HepG2 (cell line): ENCODE results near the gene PHLDB1. TPM values are rescaled to one million over a fixed set of nuclear protein-coding genes. Genes with fewer than 3 reads are reported as not detected.

Source experiments
- ATAC-seq: fragments of 200-7000 bp; cut with Tn5 transposase; 3 replicates; pipeline ENCODE4 v1.9.1; 2020; ENCODE audit warnings: mild to moderate bottlenecking, moderate library complexity
- BruUV-seq: library from RNA; stranded (reverse); fragments of 400-500 nt; replicated peaks from 2 replicates; lab custom pipeline; 2021; lab: Mats Ljungman, UMichigan
- CTCF ChIA-PET: fragments of 300-600 bp; formaldehyde crosslinking; extraction: SDS; loops from one replicate; lab custom pipeline; 2021; ENCODE audit warnings: low total read pairs, inconsistent platforms, low intra/inter-chr PET ratio; lab: Yijun Ruan, JAX
- POLR2A ChIA-PET: fragments of 350-600 bp; sonication (Branson Sonifier 250); formaldehyde crosslinking; loops from one replicate; lab custom pipeline; 2020; ENCODE audit warnings: antibody characterized with exemption, inconsistent platforms; lab: Yijun Ruan, JAX
- DNase-seq: peaks from one replicate; pipeline ENCODE4 v3.0.0-alpha.2; 2015; ENCODE audit warnings: low spot score
- FAIRE-seq: peaks from 3 replicates; lab custom pipeline; 2011; peaks lifted over from hg19 to GRCh38; lab: Jason Lieb, UNC
- H2AFZ ChIP-seq: one replicate; pipeline ENCODE4 v1.6.1; 2011; ENCODE audit warnings: low read length, inconsistent platforms
- H3K27ac ChIP-seq: fragments of 300-600 bp; 3 replicates; pipeline ENCODE4 v1.8.0; 2011; ENCODE audit warnings: mixed run types, mild to moderate bottlenecking, mixed read lengths, low read length, inconsistent platforms; ENCODE audit not compliant: insufficient read depth; ENCODE audit errors: extremely low read length
- H3K27me3 ChIP-seq, 2 experiments: fragments of 200-600 bp in 1 of 2; 2 replicates in 1 of 2; 3 replicates in 1 of 2; pipeline versions ENCODE4 v1.6.0 to v1.8.0; 2011; ENCODE audit warnings: low read length in 2 of 2, mild to moderate bottlenecking in 2 of 2, moderate library complexity in 2 of 2, inconsistent platforms in 1 of 2; ENCODE audit not compliant: insufficient read depth in 2 of 2, control insufficient read depth in 1 of 2
- H3K36me3 ChIP-seq, 2 experiments: fragments of 200-600 bp in 1 of 2; replicated peaks in 1 of 2; 2 replicates in 1 of 2; 3 replicates in 1 of 2; pipeline versions ENCODE4 v1.5.1 to v1.8.0; 2011; ENCODE audit warnings: low read length in 2 of 2, inconsistent platforms in 1 of 2; ENCODE audit not compliant: insufficient read depth in 2 of 2, control insufficient read depth in 1 of 2
- H3K4me1 ChIP-seq: 2 replicates; pipeline ENCODE4 v1.5.1; 2012; ENCODE audit warnings: low read length, inconsistent platforms; ENCODE audit not compliant: insufficient read depth
- H3K4me2 ChIP-seq: 2 replicates; pipeline ENCODE4 v1.6.0; 2011; ENCODE audit warnings: low read depth, low read length, inconsistent platforms
- H3K4me3 ChIP-seq, 3 experiments: fragments of 200-600 bp in 1 of 3; sonication (generic), shearing (Covaris generic) in 1 of 3; replicated peaks in 1 of 3; 2 replicates each; pipeline ENCODE4 v1.5.1; 2011 to 2016; ENCODE audit warnings: low read length in 3 of 3, inconsistent platforms in 2 of 3, low read depth in 2 of 3, mild to moderate bottlenecking in 2 of 3, control low read depth in 1 of 3, mixed read lengths in 1 of 3; ENCODE audit not compliant: insufficient read depth in 1 of 3
- H3K79me2 ChIP-seq: one replicate; pipeline ENCODE4 v1.6.1; 2011; ENCODE audit warnings: low read length, inconsistent platforms; ENCODE audit not compliant: insufficient read depth
- H3K9ac ChIP-seq: 2 replicates; pipeline ENCODE4 v1.6.0; 2011; ENCODE audit warnings: mild to moderate bottlenecking, low read depth, low read length, inconsistent platforms; ENCODE audit not compliant: insufficient read depth
- H3K9me3 ChIP-seq: 2 replicates; pipeline ENCODE4 v1.5.1; 2012; ENCODE audit warnings: mild to moderate bottlenecking, low read length
- H4K20me1 ChIP-seq: 2 replicates; pipeline ENCODE4 v1.6.0; 2011; ENCODE audit warnings: inconsistent platforms, mild to moderate bottlenecking, low read length, moderate library complexity; ENCODE audit not compliant: insufficient read depth
- BCLAF1 ChIP-seq: fragments of 450-650 bp; IDR thresholded peaks from 2 replicates; pipeline ENCODE4 v1.6.1; 2017; ENCODE audit warnings: mild to moderate bottlenecking
- CSRNP2 ChIP-seq: sonication (generic); formaldehyde crosslinking; conservative IDR thresholded peaks from 2 replicates; pipeline ENCODE4 v1.8.0; 2022; ENCODE audit warnings: low read depth, missing genetic modification reagents
- ZBTB14 ChIP-seq: sonication (generic); formaldehyde crosslinking; IDR thresholded peaks from 2 replicates; pipeline ENCODE4 v1.4.0; 2020; ENCODE audit warnings: missing genetic modification reagents
- ZFP1 ChIP-seq: IDR thresholded peaks from 2 replicates; pipeline ENCODE4 v1.6.1; 2016
- WGBS: methylation state at CpG from one replicate; pipeline ENCODE4 v1.1.6; 2017; ENCODE audit warnings: low lambda C conversion rate; 5-methylcytosine and 5-hydroxymethylcytosine counted together
- in situ Hi-C: cut with HindIII; loops from 2 replicates; pipeline ENCODE4 v1.10.0; 2017; ENCODE audit warnings: low pct_unique_long_range_greater_than_20kb; ENCODE audit not compliant: extremely low pct_ligation_motif_present
- intact Hi-C: fragments of 100-400 bp; cut with micrococcal nuclease; formaldehyde crosslinking; loops from one replicate; pipeline ENCODE4 v1.10.0; 2022; ENCODE audit not compliant: unreplicated experiment
- polyA plus RNA-seq, 8 experiments: library from polyadenylated mRNA; depleted of rRNA in 3 of 8; stranded (reverse) in 7 of 8; unstranded in 1 of 8; fragments of >200 nt; fragmentation: Illumina TruSeq in 4 of 8; extraction: Trizol in 4 of 8; gene quantifications; 2 replicates each; pipeline versions ENCODE4 v1.2.1 to v1.2.3, GENCODE V29; 2011 to 2016; ENCODE audit warnings: low read depth in 4 of 8, missing spikeins in 1 of 8, mixed read lengths in 1 of 8; ENCODE audit not compliant: insufficient read depth in 1 of 8
- total RNA-seq, 5 experiments: library from RNA; depleted of rRNA; stranded (reverse); fragments of >200 nt; fragmentation: Illumina TruSeq; extraction: Trizol; gene quantifications; 2 replicates each; pipeline ENCODE4 v1.2.3, GENCODE V29; 2016; ENCODE audit warnings: low read depth in 1 of 5

The PHLDB1 gene
- total and polyA plus RNA-seq, 2 of the 13 experiments (the other 11 are each of a cell fraction or from before 2014, with no cell fraction given) = 13.8 to 14.2 TPM

GRCh38 chr11:118641397-118642019 is 34.1 kb downstream of the PHLDB1 start:
- ATAC-seq = no peak
- Histone ChIP-seq H3K27me3 (no peaks in the 10 kb centered on the region), H2AFZ (no peak overlapping the region), H3K9ac (no peak overlapping the region), H3K4me3 (no peak overlapping the region), H3K79me2 (no peaks in the 10 kb centered on the region), H3K27ac (no peak overlapping the region), H3K4me2 (no peak overlapping the region)
- POLR2A ChIA-PET = no interaction called here
- WGBS = over 99% methylated on average over 10 of the region's 11 CpGs
- CTCF ChIA-PET = no interaction called here
- in situ Hi-C loops (no loop called here), intact Hi-C loops (no loop called here)
- TF ChIP-seq CSRNP2 (CRISPR knock-in tag) (no peak), ZBTB14 (CRISPR knock-in tag) (no peak), ZFP1 (CRISPR knock-in tag) (no peak), BCLAF1 (no peak)
- TF ChIP-seq, all 625 proteins: peak for 0
- FAIRE-seq (no peak), DNase-seq (no peak)
- no peaks in the 10 kb centered on the region for H3K9me3 ChIP-seq
- H4K20me1 ChIP-seq = no peaks in the 10 kb centered on the region
- no peaks in the 10 kb centered on the region for H3K4me1 ChIP-seq
- peaks cover 12 to 32% of the 10 kb centered on the region in 2 experiments; a peak in 4 of 5 replicates for H3K36me3 ChIP-seq
- BruUV-seq = no TSS peak
